H9 (cell line): ENCODE results near the gene FOXN1. TPM values are rescaled to one million over a fixed set of nuclear protein-coding genes. Genes with fewer than 3 reads are reported as not detected.

Experiments used
- DNase-seq: peaks from one replicate; pipeline ENCODE4 v3.0.0-alpha.2; 2017
- H2AFZ ChIP-seq: one replicate; pipeline ENCODE4 v1.6.1; 2013; ENCODE audit warnings: mild to moderate bottlenecking, low read length, control low read depth, moderate library complexity
- H2AK5ac ChIP-seq: 2 replicates; pipeline ENCODE4 v1.6.1; 2013; ENCODE audit warnings: low read length, control low read depth, mixed read lengths; ENCODE audit not compliant: insufficient read length
- H2BK120ac ChIP-seq: one replicate; pipeline ENCODE4 v1.6.1; 2013; ENCODE audit warnings: low read depth, mild to moderate bottlenecking, low read length, control low read depth, inconsistent platforms; ENCODE audit not compliant: poor library complexity, severe bottlenecking
- H2BK12ac ChIP-seq: 2 replicates; pipeline ENCODE4 v1.6.1; 2013; ENCODE audit warnings: low read length, control low read depth, mixed read lengths, low read depth; ENCODE audit not compliant: insufficient read length
- H2BK15ac ChIP-seq: 2 replicates; pipeline ENCODE4 v1.6.1; 2013; ENCODE audit warnings: low read depth, low read length, control low read depth
- H2BK20ac ChIP-seq: one replicate; pipeline ENCODE4 v1.6.1; 2013; ENCODE audit warnings: low read depth, mild to moderate bottlenecking, low read length, control low read depth, inconsistent platforms; ENCODE audit not compliant: poor library complexity, severe bottlenecking
- H2BK5ac ChIP-seq: 2 replicates; pipeline ENCODE4 v1.6.1; 2013; ENCODE audit warnings: low read length, control low read depth, mixed read lengths; ENCODE audit not compliant: insufficient read length
- H3K14ac ChIP-seq: 2 replicates; pipeline ENCODE4 v1.6.1; 2013; ENCODE audit warnings: low read length, control low read depth; ENCODE audit not compliant: insufficient read depth
- H3K18ac ChIP-seq: 2 replicates; pipeline ENCODE4 v1.6.1; 2013; ENCODE audit warnings: low read depth, mild to moderate bottlenecking, mixed read lengths, low read length, control low read depth; ENCODE audit not compliant: insufficient read length
- H3K23ac ChIP-seq: 2 replicates; pipeline ENCODE4 v1.6.1; 2013; ENCODE audit warnings: low read length, control low read depth, mixed read lengths, low read depth; ENCODE audit not compliant: insufficient read length
- H3K23me2 ChIP-seq: 2 replicates; pipeline ENCODE4 v1.6.1; 2013; ENCODE audit warnings: low read depth, mild to moderate bottlenecking, mixed read lengths, low read length, control low read depth; ENCODE audit not compliant: insufficient read length, poor library complexity, severe bottlenecking
- H3K27ac ChIP-seq: 2 replicates; pipeline ENCODE4 v1.5.1; 2013; ENCODE audit warnings: low read length, control low read depth, mixed read lengths, low read depth; ENCODE audit not compliant: insufficient read length
- H3K27me3 ChIP-seq: 2 replicates; pipeline ENCODE4 v1.6.1; 2013; ENCODE audit warnings: low read length, control low read depth, inconsistent platforms; ENCODE audit not compliant: insufficient read depth
- H3K4ac ChIP-seq: 2 replicates; pipeline ENCODE4 v1.6.1; 2013; ENCODE audit warnings: low read depth, mild to moderate bottlenecking, control low read depth, inconsistent platforms, low read length, moderate library complexity
- H3K4me1 ChIP-seq: 2 replicates; pipeline ENCODE4 v1.6.1; 2013; ENCODE audit warnings: low read length, control low read depth, inconsistent platforms; ENCODE audit not compliant: insufficient read depth
- H3K4me2 ChIP-seq: 2 replicates; pipeline ENCODE4 v1.6.1; 2013; ENCODE audit warnings: low read length, control low read depth, mixed read lengths; ENCODE audit not compliant: insufficient read length, insufficient read depth
- H3K56ac ChIP-seq: 2 replicates; pipeline ENCODE4 v1.6.1; 2013; ENCODE audit warnings: low read depth, mild to moderate bottlenecking, mixed read lengths, low read length, control low read depth; ENCODE audit not compliant: insufficient read length
- H3K79me1 ChIP-seq: 2 replicates; pipeline ENCODE4 v1.6.1; 2013; ENCODE audit warnings: low read depth, mild to moderate bottlenecking, moderate library complexity, low read length, control low read depth, inconsistent platforms; ENCODE audit not compliant: insufficient read depth, poor library complexity, severe bottlenecking
- H3K79me2 ChIP-seq: 2 replicates; pipeline ENCODE4 v1.6.1; 2013; ENCODE audit warnings: low read length, control low read depth, inconsistent platforms; ENCODE audit not compliant: insufficient read depth
- H3K9ac ChIP-seq: 2 replicates; pipeline ENCODE4 v1.6.1; 2013; ENCODE audit warnings: low read length, control low read depth, mixed read lengths; ENCODE audit not compliant: insufficient read length; ENCODE audit errors: extremely low read depth
- H3K9me3 ChIP-seq: one replicate; pipeline ENCODE4 v1.6.1; 2013; ENCODE audit warnings: low read depth, low read length, inconsistent platforms; ENCODE audit not compliant: control insufficient read depth
- H3T11ph ChIP-seq: one replicate; pipeline ENCODE4 v1.6.1; 2013; ENCODE audit warnings: mild to moderate bottlenecking, low read length, control low read depth, inconsistent platforms
- H4K20me1 ChIP-seq: one replicate; pipeline ENCODE4 v1.6.1; 2013; ENCODE audit not compliant: control insufficient read depth, insufficient read length, insufficient read depth
- H4K5ac ChIP-seq: 2 replicates; pipeline ENCODE4 v1.6.1; 2013; ENCODE audit warnings: low read depth, mild to moderate bottlenecking, mixed read lengths, low read length, control low read depth; ENCODE audit not compliant: insufficient read length
- H4K8ac ChIP-seq: replicated peaks from 2 replicates; pipeline ENCODE4 v1.6.1; 2013; ENCODE audit warnings: low read length, control low read depth, mixed read lengths, low read depth; ENCODE audit not compliant: insufficient read length
- H4K91ac ChIP-seq: 2 replicates; pipeline ENCODE4 v1.6.1; 2013; ENCODE audit warnings: low read depth, mild to moderate bottlenecking, moderate library complexity, mixed read lengths, low read length, control low read depth; ENCODE audit not compliant: insufficient read length
- H3K27ac Mint-ChIP-seq, 3 experiments: 2 replicates in 2 of 3; 3 replicates in 1 of 3; pipeline ENCODE4 v1.8.0; 2020 to 2021; ENCODE audit warnings: mixed read lengths in 3 of 3, mild to moderate bottlenecking in 1 of 3, moderate library complexity in 1 of 3
- H3K27me3 Mint-ChIP-seq: 2 replicates; pipeline ENCODE4 v1.8.0; 2021; ENCODE audit warnings: low read depth, mild to moderate bottlenecking, moderate library complexity, mixed read lengths
- H3K36me3 Mint-ChIP-seq, 3 experiments: 2 replicates in 2 of 3; 3 replicates in 1 of 3; pipeline ENCODE4 v1.8.0; 2020 to 2021; ENCODE audit warnings: low read depth in 3 of 3, mixed read lengths in 3 of 3; ENCODE audit not compliant: insufficient read depth in 1 of 3
- H3K4me1 Mint-ChIP-seq, 2 experiments: 2 replicates each; pipeline ENCODE4 v1.8.0; 2020; ENCODE audit warnings: mixed read lengths in 2 of 2
- H3K4me3 Mint-ChIP-seq, 2 experiments: 2 replicates in 1 of 2; 3 replicates in 1 of 2; pipeline ENCODE4 v1.8.0; 2020 to 2021; ENCODE audit warnings: mild to moderate bottlenecking in 2 of 2, mixed read lengths in 2 of 2, moderate library complexity in 1 of 2
- H3K9me3 Mint-ChIP-seq, 2 experiments: 2 replicates in 1 of 2; 3 replicates in 1 of 2; pipeline ENCODE4 v1.8.0; 2020; ENCODE audit warnings: mild to moderate bottlenecking in 2 of 2, mixed read lengths in 2 of 2, moderate library complexity in 1 of 2
- CTCF ChIP-seq: fragments of 200-600 bp; sonication (generic); conservative IDR thresholded peaks from 3 replicates; pipeline ENCODE4 v1.8.0; 2021; ENCODE audit warnings: antibody characterized with exemption, mild to moderate bottlenecking
- WGBS: extraction: QIAGEN DNeasy Blood & Tissue Kit; methylation state at CpG from one replicate; pipeline ENCODE4 v1.1.7; 2013; ENCODE audit warnings: missing lambda C conversion rate, low lambda C conversion rate, mixed read lengths; ENCODE audit not compliant: insufficient read length; ENCODE audit errors: extremely low coverage; 5-methylcytosine and 5-hydroxymethylcytosine counted together
- total RNA-seq: library from RNA; stranded (reverse); gene quantifications from 2 replicates; pipeline ENCODE4 v1.2.1, GENCODE V29; 2021

The FOXN1 gene
- total RNA-seq, 1 experiment from 2014 or later = not detected

GRCh38 chr17:28573521-28573920 is 67.4 kb downstream of the FOXN1 start:
- Histone ChIP-seq H3K23me2 (peaks cover 11% of the 10 kb centered on the region), H2BK5ac (no peak overlapping the region), H2BK20ac (no peak overlapping the region), H3K79me1 (no peaks in the 10 kb centered on the region), H3K23ac (no peak overlapping the region), H3K27ac (no peak overlapping the region), H4K5ac (no peak overlapping the region), H3K4me1 (no peaks in the 10 kb centered on the region), H3K9ac (no peak overlapping the region), H2AK5ac (no peak overlapping the region), H3K27me3 (no peaks in the 10 kb centered on the region), H4K20me1 (peaks cover 2% of the 10 kb centered on the region), H3K9me3 (no peaks in the 10 kb centered on the region), H4K91ac (no peak overlapping the region), H3K4me2 (no peak overlapping the region), H2BK15ac (no peak overlapping the region), H3K14ac (no peak overlapping the region), H3K79me2 (no peaks in the 10 kb centered on the region), H3K18ac (no peak overlapping the region), H2BK12ac (no peak overlapping the region), H2BK120ac (no peak overlapping the region), H2AFZ (no peak overlapping the region), H3K56ac (no peak overlapping the region), H3T11ph (no peak overlapping the region), H4K8ac (no peak overlapping the region), H3K4ac (no peak overlapping the region)
- no peak for DNase-seq
- H3K4me1 Mint-ChIP-seq = peaks cover 24 to 40% of the 10 kb centered on the region in 2 experiments
- no CpG with 5 or more reads among the region's 9 CpGs for WGBS
- no peak for TF ChIP-seq CTCF
- H3K4me3 Mint-ChIP-seq = no peak overlapping the region
- peaks cover 7% of the 10 kb centered on the region for H3K27me3 Mint-ChIP-seq
- H3K36me3 Mint-ChIP-seq = peaks cover 12 to 35% (median 34%) of the 10 kb centered on the region in 3 experiments; a peak in 6 of 7 replicates
- H3K27ac Mint-ChIP-seq = no peak overlapping the region
- H3K9me3 Mint-ChIP-seq = no peaks in the 10 kb centered on the region
